NCI-H2081 (cell line): ENCODE results near the gene SFMBT1.

Source experiments
- DNase-seq, 2 experiments: peaks; one replicate each; lab custom pipeline; 2025; lab: John Stamatoyannopoulos, UW

The SFMBT1 gene

GRCh38 chr3:52886049-52886730, 159.7 kb downstream of the SFMBT1 start:
- no peak for DNase-seq

DNA sequence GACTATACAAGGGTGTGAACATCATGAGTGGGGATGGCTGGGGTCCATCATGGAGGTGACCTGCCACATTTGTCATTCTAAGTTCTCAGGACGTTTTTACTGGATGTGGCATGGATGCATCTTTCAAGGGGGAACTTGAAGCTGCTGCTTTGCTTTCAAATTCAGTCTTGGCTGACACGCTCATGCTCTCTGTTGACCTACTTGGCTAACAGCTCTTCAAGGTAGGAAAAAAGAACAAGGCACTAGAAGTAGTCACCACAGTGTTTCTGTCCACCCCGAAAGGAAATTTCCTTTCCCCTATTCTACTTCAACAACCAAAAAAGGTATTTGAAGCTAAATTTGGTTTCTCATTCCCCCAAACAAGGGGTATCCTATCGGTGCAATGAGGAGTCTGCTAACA, 163.5 kb downstream of the SFMBT1 start:
- DNase-seq, result no peak

DNA sequence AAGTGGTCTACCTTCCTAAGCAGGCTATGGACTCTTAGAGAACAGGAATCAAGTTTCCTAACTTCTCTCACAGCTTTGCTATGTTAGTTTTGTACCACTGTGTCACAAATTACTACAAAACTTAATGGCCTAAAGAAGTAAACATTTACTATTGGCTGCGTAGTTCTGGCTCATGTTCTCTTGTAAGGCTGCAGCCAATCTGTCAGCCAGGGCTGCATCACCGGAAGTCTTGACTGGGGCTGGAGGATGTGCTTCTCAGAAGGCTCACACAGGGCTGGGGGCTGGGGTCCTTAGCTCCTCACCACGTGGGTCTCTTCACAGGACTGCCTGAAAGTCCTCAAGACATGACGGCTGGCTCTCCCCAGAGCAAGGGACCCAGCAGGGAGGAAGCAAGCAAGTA, 164.0 kb downstream of the SFMBT1 start:
- DNase-seq, result no peak

DNA sequence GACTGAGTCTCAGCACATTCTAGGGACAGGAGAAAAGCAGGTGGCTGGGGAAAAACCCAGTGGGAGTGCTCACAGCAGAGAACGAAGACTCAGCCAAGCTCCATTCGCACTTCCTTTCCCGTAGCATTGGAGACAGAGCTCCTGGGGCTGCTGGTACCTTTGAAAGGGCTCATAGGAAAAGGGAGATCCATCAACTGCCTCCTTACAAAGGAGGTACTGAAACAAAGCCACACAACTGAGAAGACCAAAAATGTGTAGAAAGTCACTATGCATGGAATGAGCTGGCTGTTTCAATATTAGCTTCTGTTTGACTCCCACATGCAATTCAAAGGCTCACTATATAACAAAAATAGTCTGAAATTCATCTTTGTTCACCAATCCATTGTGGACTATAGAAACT, 165.4 kb downstream of the SFMBT1 start:
- no peak for DNase-seq

GRCh38 chr3:52880047-52880446, 165.8 kb downstream of the SFMBT1 start:
- DNase-seq, result no peak

GRCh38 chr3:52879581-52879980, 166.3 kb downstream of the SFMBT1 start:
- no peak for DNase-seq

GRCh38 chr3:52879090-52879489, 166.8 kb downstream of the SFMBT1 start:
- no peak for DNase-seq

DNA sequence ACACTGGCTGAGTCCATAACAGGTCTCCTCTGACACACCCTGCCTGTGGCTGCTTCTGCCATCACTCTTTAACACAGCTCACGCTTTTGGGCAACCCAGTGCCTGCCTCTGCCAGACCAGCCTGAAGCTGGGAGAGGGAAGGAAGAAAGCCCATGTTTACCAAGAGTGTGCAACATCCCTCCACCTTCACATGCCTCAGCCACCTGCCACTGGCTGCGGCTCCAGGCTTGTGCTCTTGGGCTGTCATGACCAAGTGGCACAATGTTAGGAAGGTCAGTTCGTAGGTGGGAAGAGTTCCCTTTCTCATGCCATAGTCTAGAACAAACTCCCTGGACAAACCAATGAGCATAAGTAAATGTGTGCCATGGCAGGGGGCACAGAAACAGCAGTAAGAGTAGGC, 168.8 kb downstream of the SFMBT1 start:
- DNase-seq, result no peak

DNA sequence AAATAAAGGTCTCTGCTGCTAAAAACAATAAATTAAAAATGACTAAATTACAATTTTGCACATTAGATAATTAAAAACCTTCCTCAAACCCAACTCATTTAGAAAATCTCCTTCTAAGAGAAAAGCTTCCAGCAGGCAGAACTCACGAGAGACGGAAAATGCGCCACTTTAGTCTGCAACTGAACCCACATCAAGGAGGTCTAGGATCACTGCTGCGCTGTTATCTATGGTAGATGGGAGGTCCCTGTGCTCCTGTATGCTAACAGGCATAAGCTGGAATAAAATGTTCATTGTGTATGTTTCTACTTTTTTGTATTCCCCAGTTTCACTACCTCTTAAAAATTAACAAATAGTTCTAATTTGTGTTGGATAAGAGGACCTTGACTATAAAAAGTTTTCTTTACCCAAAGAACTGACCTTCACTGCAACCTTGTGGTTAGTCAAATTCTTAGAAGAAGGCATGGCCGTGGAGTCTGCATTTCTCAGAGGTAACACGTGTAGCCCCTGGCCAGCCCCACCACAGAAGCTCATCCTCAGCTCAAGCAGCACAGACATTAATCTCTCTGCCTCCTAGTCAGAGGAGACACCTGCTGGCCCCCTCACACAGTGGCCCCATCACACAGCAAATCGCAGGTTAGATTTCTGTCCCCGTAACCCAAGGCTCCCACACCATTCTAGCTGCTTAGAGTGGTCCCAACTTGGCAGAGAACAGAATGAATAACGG, 170.8 kb downstream of the SFMBT1 start:
- no peak for DNase-seq

- DNase-seq, result no peak
Observed at GRCh38 chr3:52874160-52874701, 171.6 kb downstream of the SFMBT1 start.

DNA sequence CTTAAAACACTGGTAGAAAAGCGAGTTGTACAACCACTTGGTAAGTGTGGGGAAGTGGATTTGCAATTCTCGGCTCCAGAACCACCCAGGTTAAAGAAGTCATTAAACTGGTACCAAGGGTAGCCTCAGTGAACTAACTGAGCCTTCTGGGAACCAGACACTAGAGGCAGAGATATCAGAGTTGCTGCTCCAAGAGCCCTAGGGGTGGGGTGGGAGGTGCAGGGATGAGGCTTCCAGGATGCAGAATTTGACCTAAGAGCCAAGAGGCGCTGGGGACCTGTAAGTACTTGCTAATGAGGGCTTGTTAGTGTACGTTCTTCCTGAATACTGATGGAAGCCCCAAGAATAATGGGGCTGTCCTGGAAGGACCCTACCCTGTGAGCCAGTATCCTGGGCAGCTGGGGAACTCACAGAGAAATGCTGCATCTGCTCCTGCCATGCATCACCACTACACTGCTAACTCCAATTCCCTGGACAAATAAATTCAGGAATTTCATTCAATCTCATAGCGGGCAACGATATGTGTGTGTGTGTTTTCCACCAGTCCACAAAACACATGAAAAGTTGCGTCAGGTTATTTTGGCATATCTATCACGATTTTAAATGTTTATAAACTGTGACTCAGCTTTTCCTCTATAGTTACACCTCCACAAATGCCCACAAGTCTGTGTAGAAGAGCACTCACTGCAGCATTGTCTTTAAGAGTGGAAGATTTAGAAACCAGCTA, 172.3 kb downstream of the SFMBT1 start:
- no peak for DNase-seq

DNA sequence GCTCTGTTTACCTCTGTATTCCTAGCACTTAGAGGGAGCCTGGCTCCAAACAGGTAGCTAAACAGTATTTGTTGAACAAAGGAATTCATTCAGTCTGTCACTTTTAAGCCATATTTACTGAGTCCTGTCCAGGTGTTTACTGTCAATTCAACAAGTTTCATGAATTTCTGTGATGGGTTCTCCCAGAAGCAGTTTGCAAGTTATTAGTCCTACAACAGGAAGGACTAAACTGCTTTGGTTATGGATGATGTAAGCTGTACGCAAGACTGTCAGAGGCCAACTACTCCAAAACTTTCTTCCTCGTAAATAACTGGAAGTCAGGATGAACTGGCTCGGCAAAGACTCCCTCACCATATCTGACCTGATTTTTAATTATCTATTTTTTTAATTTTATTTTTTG, 173.6 kb downstream of the SFMBT1 start:
- no peak for DNase-seq

- DNase-seq, result no peak
Observed at GRCh38 chr3:52871761-52872160, 174.1 kb downstream of the SFMBT1 start.

- no peak for DNase-seq
Observed at GRCh38 chr3:52870471-52870870, 175.4 kb downstream of the SFMBT1 start.

- no peak for DNase-seq
Observed at GRCh38 chr3:52866427-52866826, 179.4 kb downstream of the SFMBT1 start.

DNA sequence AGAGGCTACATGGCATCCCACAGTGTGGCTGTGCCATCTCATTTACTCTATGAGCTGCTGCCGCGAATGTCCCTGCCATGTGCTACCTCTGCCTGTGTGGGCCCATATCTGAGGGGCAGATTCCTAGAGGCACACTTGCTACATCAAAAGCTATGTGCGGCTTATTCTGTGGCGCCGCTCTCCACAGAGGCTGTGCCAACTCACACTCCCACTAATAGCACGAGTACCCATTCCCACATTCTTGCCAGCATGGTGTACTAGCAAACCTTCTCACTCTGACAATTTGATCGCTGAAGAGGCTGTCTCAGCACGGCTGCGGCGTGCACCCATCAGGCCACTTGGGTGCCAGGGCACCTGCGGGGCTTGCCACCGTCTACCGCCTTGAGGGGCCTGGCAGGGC, 179.9 kb downstream of the SFMBT1 start:
- no peak for DNase-seq

DNA sequence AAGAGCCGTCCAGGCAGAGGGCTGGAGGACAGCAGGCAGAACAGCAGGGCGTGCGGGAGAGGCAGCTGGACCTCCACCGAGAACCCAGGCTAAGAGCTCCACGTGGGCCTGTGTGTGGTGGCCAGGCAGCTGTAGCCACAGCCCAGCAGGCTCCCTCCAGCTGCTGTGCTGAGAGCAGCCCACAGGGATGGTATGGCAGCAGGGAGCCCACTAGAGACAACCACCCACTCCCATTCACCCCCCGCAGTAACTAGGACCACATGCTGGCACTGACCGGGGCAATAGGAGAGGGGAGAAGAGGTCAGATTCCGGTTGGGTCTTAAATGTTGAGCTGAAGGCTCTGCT, 185.5 kb downstream of the SFMBT1 start:
- no peak for DNase-seq

DNA sequence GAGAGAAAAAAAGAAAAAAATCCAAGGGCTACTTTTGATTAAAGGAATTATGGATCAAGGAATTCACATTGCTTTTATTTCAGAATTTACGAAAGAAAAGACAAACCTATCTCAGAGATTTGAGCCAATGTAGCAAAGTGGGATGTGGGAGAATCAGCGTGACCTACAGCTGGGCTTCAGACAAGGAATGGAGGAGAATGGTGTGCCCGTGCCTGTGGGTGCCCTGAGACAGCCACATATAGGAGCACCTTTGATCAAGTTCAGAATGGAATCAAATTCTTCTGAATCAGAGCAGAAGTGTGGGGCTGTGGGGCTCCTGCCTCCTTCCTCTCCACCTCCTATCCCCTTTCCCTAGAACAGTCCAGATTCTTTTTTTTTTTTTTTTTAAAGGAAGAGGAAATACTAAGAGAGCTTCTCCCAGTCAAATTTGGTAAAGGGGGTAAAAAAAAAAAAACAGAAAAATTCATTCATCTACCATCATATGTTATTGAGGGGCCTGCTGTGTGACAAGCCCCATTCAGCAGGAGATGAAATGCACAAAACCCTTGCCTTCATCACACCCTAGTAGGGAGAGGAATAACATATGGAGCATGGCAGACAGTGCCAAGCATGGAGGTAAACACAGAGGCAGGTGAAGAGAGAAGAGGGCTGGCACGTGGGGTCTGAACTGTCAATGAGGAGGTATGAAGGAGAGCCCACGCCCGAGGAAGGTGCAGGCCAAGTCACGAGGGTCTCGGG, 186.0 kb downstream of the SFMBT1 start:
- DNase-seq, result no peak

DNA sequence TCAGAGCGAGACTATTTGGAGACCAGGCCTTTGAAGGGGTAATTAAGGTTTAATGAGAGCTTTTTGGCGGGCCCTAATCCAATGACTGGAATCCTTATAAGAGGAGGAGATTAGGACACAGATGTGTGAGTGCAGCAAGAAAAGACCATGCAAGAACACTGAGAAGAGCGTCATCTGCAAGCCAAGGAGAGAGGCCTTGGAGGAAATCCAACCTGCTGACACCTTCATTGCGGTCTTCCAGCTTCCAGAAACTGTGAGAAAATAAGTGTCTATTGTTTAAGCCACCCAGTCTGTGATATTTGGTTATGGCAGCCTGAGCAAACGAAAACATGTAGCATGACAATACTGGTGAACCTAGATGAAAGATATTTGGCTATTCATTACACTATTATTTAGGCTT, 188.0 kb downstream of the SFMBT1 start:
- DNase-seq, result no peak

GRCh38 chr3:52857133-52857532, 188.7 kb downstream of the SFMBT1 start:
- DNase-seq, result no peak

GRCh38 chr3:52856666-52857065, 189.2 kb downstream of the SFMBT1 start:
- no peak for DNase-seq

DNA sequence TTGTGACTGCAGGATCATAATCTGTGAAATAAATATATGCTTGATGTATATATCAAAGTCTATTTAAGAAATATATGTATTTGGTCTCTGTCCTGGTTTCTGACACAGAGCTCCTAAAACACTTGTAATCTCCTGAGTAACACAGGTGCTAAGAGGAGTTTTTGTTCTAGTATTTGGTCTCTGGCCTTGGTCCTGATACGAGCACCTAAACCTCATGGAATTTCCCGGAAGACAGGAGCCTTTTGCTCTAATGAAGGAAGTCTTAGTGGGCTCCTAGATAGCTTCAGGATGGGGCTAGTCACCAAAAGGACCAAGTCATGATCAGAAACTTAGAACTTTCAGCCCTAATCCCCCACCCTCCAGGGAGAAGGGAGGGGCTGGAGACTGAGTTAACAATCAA, 191.9 kb downstream of the SFMBT1 start:
- DNase-seq, result no peak
